CD4-positive, alpha-beta T cell treated with Interleukin-10 for 1 hour (primary cell): ENCODE results near the gene VAV3.
A peak's percentile ranks its signal among the peaks of the same experiment; 100 is the strongest.
"Not testable (repeated sequence)": the region's sequence is repeated elsewhere in the genome, so short reads cannot be mapped to it uniquely, and the experiment has no call there.

Experiments
- DNase-seq: peaks from one replicate; pipeline ENCODE4 v3.0.0-alpha.2; 2020

The VAV3 gene

GRCh38 chr1:107935396-107936064 is 29.4 kb downstream of the VAV3 start:
- no peak for DNase-seq

DNA sequence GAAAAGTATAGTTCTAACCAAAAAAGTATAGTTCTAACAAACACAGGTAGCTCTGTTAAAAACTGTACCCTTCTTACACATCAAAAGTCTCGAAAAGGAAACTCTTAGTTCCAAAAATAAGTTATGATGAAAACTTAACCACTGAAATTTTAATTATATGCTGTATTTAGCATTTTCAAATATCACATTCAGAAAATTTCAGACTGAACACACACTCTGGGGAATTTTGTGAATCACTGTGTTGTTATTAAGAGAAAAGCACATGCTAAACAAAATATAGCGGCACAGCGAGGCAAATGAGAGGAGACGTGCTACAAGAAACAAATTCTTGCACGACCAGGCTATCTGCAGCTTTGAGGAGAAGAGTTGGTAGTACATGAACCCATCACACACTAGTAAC is 30.4 kb downstream of the VAV3 start:
- DNase-seq, result no peak

DNA sequence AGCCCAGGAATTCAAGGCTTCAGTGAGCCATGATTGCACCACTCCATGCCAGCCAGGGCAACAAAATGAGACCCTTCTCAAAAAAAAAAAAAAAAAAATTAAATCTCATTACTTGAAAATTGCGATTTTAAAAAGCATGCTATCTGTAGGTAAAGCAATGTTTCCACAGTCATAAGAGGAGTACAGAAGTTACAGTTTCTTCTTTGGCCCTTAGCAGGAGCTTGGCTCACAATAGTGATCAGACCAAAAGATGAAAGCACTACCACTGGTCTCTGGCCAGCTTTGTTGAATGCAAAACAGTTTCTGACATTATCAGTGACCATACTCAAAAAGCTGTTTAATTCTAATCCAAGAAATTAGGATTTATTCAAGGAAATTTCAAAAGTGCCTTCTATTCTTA is 31.2 kb downstream of the VAV3 start:
- DNase-seq, result no peak

DNA sequence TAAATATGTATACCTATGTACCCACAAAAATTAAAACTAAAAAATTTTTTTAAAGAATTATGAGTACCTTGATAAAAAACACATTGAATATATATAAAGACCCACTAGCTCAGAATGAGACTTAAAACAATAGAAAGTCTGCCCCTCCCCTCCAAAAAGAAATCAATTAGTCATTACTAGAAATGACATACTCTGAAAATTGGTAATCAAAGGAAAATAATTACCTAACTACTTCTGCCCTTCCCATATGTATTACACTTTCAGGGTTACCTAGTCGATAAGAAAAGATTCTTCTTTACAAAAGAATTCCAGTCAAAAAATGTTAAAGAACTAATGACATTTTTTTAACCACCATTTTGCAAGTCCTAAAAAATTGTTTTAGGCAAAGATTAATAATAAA is 34.7 kb downstream of the VAV3 start:
- no peak for DNase-seq

DNA sequence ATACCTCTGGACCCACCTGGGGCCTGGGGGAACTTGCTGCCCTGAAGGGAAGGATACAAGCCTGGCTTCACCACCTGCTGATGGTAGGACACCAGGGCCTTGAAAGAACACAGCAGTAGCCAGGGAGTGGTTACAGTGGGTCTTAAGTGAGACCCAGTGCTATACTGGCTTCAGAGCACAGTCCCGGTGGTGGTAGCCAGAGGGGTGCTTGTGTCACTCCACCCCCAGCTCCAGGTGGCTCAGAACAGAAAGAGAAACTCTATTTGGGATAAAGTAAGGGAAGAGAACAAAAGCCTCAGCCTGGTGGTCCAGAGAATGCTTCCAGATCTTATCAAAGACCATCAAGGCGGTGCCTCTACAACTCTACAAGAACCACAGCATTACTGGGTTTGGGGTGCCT is 37.2 kb downstream of the VAV3 start:
- no peak for DNase-seq

GRCh38 chr1:107926436-107927080 is 38.4 kb downstream of the VAV3 start:
- DNase-seq, result no peak

DNA sequence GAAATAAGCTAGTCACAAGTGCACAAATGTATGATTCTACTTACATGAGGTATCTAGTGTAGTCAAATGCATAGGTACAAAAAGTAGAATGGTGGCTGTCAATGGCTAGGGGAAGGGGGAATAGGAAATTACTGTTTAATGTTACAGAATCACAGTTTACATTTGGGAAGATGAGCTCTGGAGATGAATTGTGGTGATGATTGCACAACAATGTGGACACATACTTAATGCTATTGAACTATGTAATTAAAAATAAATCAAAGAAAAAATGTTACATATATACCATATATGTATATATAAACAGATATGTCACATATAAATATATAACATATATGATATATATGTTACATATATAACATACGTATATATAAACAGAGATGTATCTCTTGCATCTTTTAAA is 39.4 kb downstream of the VAV3 start:
- DNase-seq, result no peak

GRCh38 chr1:107920999-107921398 is 44.0 kb downstream of the VAV3 start:
- no peak for DNase-seq

DNA sequence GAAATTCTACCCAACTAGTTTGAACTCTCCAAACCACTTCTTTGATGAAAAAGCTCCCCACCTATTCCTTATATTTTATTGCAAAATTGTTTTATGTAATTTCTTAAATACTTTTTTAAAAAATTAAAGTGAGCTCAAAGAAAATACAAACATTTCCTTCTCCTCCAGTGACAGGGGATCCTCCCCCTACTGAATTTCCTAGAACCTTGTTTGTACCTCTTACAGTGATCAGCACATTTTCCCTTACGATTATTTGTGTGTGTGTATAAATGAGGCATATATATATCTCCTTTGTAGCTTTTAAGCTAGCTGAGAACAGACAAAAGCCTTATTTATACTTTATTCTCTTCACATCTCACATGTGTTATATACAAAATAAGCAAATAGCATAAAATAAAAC is 44.4 kb downstream of the VAV3 start:
- DNase-seq, result no peak

GRCh38 chr1:107919953-107920352 is 45.0 kb downstream of the VAV3 start:
- no peak for DNase-seq

DNA sequence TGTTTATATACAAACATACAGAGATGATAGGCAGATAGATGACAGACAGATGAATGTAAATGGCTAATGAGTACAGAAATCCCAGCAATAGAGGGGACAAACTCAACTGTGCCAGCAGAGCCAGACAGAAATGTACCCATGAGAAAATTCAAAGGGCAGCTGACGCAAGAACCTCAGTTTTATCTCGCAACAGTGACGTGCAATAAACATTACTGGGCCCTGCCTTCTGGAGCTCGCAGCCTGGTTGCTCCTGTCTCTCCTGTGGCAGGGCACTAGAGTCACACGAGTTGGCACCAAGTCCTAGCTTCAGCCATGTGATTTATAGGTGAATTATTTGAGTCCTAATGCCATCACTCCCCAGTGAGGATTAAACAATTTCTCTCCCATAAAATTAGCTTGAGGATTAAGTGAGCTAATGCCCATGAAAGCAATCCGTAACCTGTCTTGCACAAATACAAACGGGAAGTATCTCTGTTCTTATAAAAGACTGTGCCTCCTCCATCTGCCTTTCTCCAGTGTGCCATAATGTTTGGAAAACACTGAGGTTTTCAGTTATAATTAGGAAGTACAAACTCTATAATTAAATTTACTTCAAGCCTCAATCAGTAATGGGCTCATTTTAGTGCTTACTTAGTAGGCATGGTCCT is 50.7 kb downstream of the VAV3 start:
- no peak for DNase-seq

- no peak for DNase-seq
Observed at GRCh38 chr1:107912656-107913055, 52.3 kb downstream of the VAV3 start.

DNA sequence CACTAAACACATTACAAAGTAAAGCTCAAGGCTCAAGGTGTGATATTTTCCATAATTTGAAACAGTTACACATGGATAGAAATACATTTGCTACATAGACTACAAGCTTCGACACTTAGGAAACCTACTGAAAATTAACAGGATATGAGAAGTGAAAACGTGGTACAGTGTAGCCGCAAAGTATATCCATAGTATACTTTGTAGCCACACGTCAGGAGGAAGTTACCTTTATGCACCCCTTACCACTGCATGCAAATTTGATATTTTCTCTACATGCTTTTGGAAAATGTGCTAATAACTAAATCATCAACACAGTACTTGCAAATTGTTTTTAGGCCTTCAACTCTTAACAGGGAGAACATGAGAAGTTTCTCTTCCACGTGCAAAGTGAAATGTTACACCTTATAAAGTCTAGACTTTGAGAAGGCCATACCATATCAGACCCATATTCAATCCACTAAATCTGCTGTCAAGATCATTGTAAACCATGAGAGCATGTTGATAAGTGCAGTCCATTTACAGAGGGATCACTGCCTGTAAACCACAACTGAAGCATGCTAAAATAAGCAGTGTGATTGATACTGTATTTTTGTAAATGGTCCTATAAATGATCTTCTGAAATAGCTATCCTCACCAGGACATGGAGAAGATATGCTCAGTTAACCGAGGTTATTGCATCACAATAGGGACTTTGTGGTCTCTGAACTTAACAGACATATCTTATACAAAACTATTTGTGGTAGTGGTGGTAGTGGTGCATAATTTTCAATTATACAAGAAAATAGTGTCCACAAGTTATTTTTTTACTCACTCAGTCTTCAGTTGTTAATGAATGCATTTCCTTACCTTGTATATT is 64.7 kb downstream of the VAV3 start:
- DNase-seq, result no peak

GRCh38 chr1:107899655-107900054 is 65.3 kb downstream of the VAV3 start:
- DNase-seq, result no peak

DNA sequence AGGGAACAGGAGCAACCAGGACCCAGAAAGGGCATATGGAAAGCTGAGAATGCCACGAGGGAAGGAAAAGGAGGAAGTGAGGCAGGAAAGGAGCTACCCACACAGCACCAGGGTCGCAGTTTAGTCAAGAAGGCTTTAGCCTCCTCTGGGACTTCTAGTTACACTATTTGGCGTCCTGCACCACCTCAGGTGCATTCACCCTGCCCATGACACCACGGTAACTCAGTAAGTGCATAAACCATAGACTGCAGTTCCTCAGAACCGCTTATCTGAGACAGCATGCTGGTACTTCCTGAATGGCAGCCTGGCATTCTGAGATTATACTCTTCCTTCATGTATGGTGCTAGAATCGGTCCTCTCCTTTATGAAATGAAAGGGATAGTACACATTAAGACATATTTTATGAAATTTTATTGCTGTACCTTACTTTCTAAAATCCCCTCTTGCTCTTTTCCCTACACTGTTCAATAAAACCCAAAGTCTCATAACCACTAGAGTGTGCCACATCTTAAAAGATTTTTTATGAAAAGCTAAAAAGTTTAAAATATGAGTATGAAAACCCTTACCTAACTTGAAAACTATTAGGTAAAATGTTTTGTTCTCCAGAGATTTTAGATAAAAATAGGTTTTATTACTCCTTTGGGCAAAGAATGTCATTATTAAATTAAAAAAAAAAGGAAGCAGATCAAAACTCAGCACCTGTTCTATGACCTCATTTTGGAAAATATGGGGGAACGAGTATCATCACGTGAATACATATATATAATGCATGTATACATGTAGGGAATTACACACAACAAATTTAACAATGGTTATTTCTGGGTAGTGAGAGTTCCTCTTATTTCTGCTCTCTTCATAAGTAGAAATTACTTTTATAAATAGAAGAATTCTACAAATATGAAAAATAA is 67.3 kb downstream of the VAV3 start:
- peak; percentile 13 for DNase-seq

DNA sequence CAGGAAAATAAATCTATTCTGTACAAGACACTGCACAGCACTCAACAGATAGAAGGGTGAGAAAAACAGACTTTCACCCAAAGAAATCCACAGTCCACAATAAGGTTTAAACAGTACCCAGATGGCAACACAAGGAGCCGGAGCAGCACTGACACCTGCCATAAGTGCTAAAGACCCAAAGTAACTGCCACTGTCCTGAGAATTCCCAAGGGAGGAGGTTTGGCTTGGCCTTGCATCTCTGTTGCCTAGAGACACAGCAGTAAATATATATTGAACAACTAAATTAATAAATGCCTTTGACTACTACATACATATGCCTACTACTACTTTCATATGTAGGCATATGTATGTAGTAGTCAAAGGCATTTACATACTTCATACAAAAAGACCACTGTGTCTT is 68.0 kb downstream of the VAV3 start:
- DNase-seq, result no peak

DNA sequence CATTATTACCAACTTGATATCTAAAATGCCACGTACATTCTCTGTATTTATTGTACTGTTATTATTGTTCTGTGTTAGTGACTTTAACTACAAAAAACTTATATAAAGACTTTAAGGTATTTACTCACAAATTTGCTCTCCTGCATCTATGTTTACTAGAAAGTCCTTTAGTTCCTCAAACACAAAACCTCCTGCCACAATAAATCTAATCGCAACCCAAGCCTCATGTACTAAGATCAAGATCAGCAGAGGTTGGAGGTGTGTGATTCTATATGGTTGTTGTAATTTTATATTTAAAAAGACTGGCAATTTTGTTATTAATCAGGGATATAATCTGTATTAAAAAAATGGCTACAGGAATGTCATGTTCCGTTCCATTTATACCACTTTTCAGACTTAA is 68.6 kb downstream of the VAV3 start:
- no peak for DNase-seq

GRCh38 chr1:107895403-107896191 is 69.4 kb downstream of the VAV3 start:
- DNase-seq, result no peak

DNA sequence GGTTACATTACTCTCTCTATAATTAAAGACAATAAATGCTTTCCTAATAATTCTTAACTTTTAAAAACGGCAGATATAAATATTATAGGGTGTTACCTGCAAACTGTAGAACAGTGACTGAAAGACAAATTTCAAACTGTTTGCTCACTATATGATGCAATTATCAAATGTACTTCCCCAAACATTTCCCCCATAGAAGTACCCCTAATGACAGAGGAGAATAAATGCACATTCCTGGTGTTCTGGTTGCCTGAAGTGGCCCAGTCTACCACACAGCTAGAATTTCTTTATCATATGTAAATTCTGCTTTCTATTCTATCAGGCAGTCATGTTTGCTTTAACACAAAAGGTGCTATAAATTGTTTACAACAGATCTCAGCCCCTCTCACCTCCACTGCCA is 70.4 kb downstream of the VAV3 start:
- DNase-seq, result no peak

DNA sequence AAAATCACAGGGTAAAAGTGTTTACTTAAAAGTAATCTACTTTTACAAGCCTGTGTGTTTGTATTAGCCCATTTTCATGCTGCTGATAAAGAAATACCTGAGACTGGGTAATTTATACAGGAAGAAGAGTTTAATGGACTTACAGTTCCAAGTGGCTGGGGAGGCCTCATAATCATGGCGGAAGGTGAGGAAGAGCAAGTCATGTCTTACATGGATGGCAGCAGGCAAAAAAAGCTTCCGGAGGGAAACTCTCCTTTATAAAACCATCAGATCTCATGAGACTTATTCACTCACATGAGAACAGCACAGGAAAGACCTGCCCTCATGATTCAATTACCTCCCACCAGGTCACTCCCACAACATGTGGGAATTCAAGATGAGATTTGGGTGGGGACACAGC is 71.6 kb downstream of the VAV3 start:
- DNase-seq, result not testable (repeated sequence)

DNA sequence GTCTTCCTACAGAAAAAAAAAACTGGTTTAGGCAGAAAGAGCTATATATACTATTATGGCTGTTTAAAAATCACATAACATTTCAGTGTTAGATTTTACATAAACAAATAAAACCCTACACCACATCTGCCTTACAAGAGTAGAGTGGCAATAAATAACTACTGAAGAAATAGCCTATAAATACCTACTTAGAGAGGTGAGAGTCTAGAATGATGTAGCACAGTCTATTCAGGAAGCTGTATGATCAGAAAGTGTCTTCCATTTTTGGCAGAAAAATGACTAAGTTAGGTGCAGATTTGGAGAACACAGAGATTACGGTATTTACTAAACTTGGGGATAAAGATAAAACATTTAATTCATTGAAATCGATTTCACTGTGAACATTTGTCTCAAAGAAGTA is 75.5 kb downstream of the VAV3 start:
- DNase-seq, result no peak

DNA sequence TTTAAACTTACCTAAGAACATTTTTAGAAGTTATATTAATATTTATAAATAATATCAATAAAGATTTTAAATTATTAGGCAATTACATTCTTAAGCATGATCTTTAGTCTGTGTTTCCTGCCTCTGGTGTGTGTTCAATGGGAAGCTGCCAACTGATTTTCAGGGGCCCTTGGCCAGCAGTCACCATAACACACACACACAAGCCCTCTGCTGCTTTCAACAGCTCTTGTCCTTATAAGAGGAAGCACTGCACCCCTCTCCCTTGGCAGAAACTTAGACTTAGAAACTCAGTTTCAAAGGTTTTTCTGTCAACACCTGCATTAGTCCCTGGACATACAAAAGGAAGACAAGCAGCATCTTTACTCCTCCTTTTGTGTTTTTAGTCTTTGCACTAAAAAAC is 81.4 kb downstream of the VAV3 start:
- no peak for DNase-seq
